ENCODE results near the gene HIP1. TPM values are rescaled to one million over a fixed set of nuclear protein-coding genes. Genes with fewer than 3 reads are reported as not detected.

HIP1 gene
- total RNA-seq, 1 experiment from 2014 or later, result 13.7 TPM

- Mint-ChIP-seq H3K9me3 (ENCODE audit: unreplicated experiment) (no peaks in the 10 kb centered on the region), H3K4me3 (ENCODE audit: unreplicated experiment) (no peak overlapping the region), H3K27me3 (ENCODE audit: insufficient read depth, unreplicated experiment) (no peaks in the 10 kb centered on the region), H3K27ac (ENCODE audit: unreplicated experiment) (no peak overlapping the region), H3K4me1 (ENCODE audit: low read depth, unreplicated experiment) (no peaks in the 10 kb centered on the region), H3K36me3 (ENCODE audit: insufficient read depth, unreplicated experiment) (no peaks in the 10 kb centered on the region)
- BruUV-seq (replicated peaks), result no TSS peak
- TF ChIP-seq CTCF (IDR thresholded peaks at IDR 0.05; ENCODE audit: insufficient read depth in 1 of 2, low read depth in 1 of 2, low read length in 1 of 2, severe bottlenecking in 1 of 2, unreplicated experiment in 1 of 2), result no peak
- no peak for DNase-seq
- no peaks in the 10 kb centered on the region for H3K4me1 ChIP-seq
- H3K27me3 ChIP-seq (replicated peaks; ENCODE audit: control insufficient read depth, insufficient read depth, low read length), result no peaks in the 10 kb centered on the region
- POLR2A ChIA-PET, result no interaction called here
- intact Hi-C loops (cut with micrococcal nuclease; ENCODE audit: unreplicated experiment), result no loop called here
- no peaks in the 10 kb centered on the region for H3K9me3 ChIP-seq
- H3K36me3 ChIP-seq (ENCODE audit: control insufficient read depth, insufficient read depth, low read length), result no peaks in the 10 kb centered on the region
- H3K4me3 ChIP-seq (ENCODE audit: low read depth, low read length), result no peak overlapping the region
- CTCF ChIA-PET, result no interaction called here
Measured at GRCh38 chr7:75702515-75702914, 36.2 kb downstream of the HIP1 start.

- POLR2A ChIA-PET, result no interaction called here
- Mint-ChIP-seq H3K27ac (ENCODE audit: unreplicated experiment) (no peak overlapping the region), H3K36me3 (ENCODE audit: insufficient read depth, unreplicated experiment) (no peaks in the 10 kb centered on the region), H3K27me3 (ENCODE audit: insufficient read depth, unreplicated experiment) (peaks cover 3% of the 10 kb centered on the region), H3K4me3 (ENCODE audit: unreplicated experiment) (no peak overlapping the region), H3K9me3 (ENCODE audit: unreplicated experiment) (peaks cover 2% of the 10 kb centered on the region), H3K4me1 (ENCODE audit: low read depth, unreplicated experiment) (no peaks in the 10 kb centered on the region)
- intact Hi-C loops (cut with micrococcal nuclease; ENCODE audit: unreplicated experiment), result no loop called here
- no TSS peak for BruUV-seq (replicated peaks)
- CTCF ChIA-PET, result no interaction called here
- H3K9me3 ChIP-seq, result no peaks in the 10 kb centered on the region
- H3K27me3 ChIP-seq (replicated peaks; ENCODE audit: control insufficient read depth, insufficient read depth, low read length), result no peaks in the 10 kb centered on the region
- no peak for TF ChIP-seq CTCF (IDR thresholded peaks at IDR 0.05; ENCODE audit: insufficient read depth in 1 of 2, low read depth in 1 of 2, low read length in 1 of 2, severe bottlenecking in 1 of 2, unreplicated experiment in 1 of 2)
- no peak overlapping the region for H3K4me3 ChIP-seq (ENCODE audit: low read depth, low read length)
- no peaks in the 10 kb centered on the region for H3K36me3 ChIP-seq (ENCODE audit: control insufficient read depth, insufficient read depth, low read length)
- no peak for DNase-seq
- H3K4me1 ChIP-seq, result no peaks in the 10 kb centered on the region
Measured at GRCh38 chr7:75699993-75700392, 38.7 kb downstream of the HIP1 start.

GRCh38 chr7:75698358-75698757 is 40.4 kb downstream of the HIP1 start:
- CTCF ChIA-PET, result no interaction called here
- Histone ChIP-seq H3K36me3 (ENCODE audit: control insufficient read depth, insufficient read depth, low read length) (no peaks in the 10 kb centered on the region), H3K4me1 (no peaks in the 10 kb centered on the region), H3K27me3 (replicated peaks; ENCODE audit: control insufficient read depth, insufficient read depth, low read length) (no peaks in the 10 kb centered on the region), H3K9me3 (no peaks in the 10 kb centered on the region), H3K4me3 (ENCODE audit: low read depth, low read length) (no peak overlapping the region)
- Mint-ChIP-seq H3K27me3 (ENCODE audit: insufficient read depth, unreplicated experiment) (peaks cover 9% of the 10 kb centered on the region), H3K9me3 (ENCODE audit: unreplicated experiment) (peaks cover 17% of the 10 kb centered on the region), H3K4me1 (ENCODE audit: low read depth, unreplicated experiment) (no peaks in the 10 kb centered on the region), H3K36me3 (ENCODE audit: insufficient read depth, unreplicated experiment) (no peaks in the 10 kb centered on the region), H3K4me3 (ENCODE audit: unreplicated experiment) (no peak overlapping the region), H3K27ac (ENCODE audit: unreplicated experiment) (no peak overlapping the region)
- intact Hi-C loops (cut with micrococcal nuclease; ENCODE audit: unreplicated experiment), result no loop called here
- no peak for DNase-seq
- BruUV-seq (replicated peaks), result no TSS peak
- no peak for TF ChIP-seq CTCF (IDR thresholded peaks at IDR 0.05; ENCODE audit: insufficient read depth in 1 of 2, low read depth in 1 of 2, low read length in 1 of 2, severe bottlenecking in 1 of 2, unreplicated experiment in 1 of 2)
- POLR2A ChIA-PET, result no interaction called here

Data from Caco-2 (cell line).